GM19395 (cell line): ENCODE data around the gene DPY19L1.
A peak's percentile ranks its signal among the peaks of the same experiment; 100 is the strongest.
"Not testable (repeated sequence)": the region's sequence is repeated elsewhere in the genome, so short reads cannot be mapped to it uniquely, and the experiment has no call there.

Experiments used
- ATAC-seq: cut with Tn5 transposase; IDR thresholded peaks from one replicate; pipeline ENCODE4 v1.9.1; 2021; ENCODE audit warnings: mild to moderate bottlenecking, moderate library complexity; ENCODE audit not compliant: unreplicated experiment

DPY19L1 gene

DNA sequence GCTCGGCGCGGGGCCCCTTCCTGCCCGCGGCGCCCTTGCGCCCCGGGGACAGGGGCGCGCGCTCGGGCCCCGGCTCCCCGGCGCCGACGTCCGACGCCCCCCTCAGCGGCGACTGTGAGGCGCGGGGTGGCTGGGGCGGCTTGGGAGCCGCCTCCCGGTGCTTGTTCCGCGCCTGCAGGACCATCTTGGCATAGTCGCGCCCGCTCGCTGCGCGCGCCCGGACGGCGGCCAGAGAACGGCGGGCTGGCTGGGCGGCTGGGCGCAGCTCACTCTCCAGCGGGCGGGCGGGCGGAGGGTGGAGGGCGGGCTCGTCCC, at the start of gene DPY19L1:
Gene DPY19L1 (minus strand): TSS at position 275 of the 315 bp plus-strand sequence. CDS start 91 bp downstream, at position 184.
- peak; percentile 25 for ATAC-seq

DNA sequence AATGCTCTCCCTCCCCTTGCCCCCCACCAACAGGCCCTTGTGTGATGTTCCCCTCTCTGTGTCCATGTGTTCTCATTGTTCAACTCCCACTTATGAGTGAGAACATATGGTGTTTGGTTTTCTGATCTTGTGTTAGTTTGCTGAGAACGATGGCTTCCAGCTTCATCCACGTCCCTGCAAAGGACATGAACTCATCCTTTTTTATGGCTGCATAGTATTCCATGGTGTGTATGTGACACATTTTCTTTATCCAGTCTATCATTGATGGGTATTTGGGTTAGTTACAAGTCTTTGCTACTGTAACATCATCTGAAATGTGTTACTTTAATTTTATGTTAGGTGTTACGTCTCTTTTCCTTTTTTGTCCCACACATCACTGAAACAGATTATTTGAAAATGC, 42.2 kb upstream of the DPY19L1 start:
- ATAC-seq: not testable (repeated sequence)

DNA sequence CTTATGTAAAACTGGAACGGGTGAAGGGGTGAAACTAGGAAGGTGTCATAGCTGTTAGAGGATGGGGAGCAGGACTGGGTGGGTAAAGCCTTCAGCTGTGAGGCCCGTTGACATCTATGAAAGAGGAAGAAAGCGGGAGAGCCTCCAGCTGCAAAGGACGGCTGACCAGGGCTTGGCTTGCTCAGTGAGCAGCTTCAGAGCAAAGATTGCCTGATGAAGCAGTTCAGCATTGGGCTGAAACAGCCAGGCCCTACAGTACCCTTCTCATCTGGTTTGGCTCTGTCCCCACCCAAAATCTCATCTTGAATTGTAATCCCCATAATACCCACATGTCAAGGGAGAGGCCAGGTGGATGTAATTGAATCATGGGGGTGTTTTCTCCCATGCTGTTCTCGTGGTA, 36.7 kb upstream of the DPY19L1 start:
- not testable (repeated sequence) for ATAC-seq

DNA sequence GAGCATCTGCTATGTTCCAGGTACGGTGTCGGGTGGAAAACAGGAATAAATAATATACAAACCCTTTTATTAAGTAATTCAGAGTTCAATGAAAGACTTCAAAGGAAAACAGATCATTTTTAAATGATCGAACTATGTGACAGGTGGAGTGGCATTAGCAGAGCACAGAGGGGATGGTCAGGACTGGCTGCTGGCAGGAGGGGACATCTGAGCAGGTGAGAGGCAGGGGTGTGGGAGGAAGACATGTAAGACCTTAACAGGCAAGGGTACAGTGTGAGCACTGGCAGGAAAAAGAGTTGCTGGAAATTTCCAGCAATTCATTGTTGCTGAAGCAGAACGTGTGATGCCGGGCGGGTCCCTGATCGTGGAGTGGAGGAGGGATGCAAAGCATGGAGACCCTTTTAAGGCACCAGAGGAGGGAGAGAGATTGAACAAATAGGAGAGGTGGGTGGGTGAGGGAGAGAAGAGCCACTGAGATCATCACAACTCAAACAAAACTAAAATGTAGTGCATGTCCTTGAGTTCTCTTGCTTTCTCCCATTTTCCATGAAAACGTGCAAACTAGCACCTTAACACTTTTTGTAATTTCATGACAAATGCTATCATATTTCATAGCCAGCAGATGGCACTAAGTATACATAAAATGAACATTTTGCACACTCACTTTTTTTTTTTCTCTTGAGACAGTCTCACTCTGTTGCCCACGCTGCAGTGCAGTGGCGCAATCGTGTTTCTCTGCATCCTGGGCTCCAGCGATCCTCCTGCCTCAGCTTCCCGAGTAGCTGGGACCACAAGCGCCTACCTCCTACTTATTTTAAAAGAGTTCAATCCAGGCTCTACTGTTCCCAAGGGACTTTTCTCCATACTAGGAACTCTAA, 35.9 kb upstream of the DPY19L1 start:
- peak; percentile 68 for ATAC-seq

DNA sequence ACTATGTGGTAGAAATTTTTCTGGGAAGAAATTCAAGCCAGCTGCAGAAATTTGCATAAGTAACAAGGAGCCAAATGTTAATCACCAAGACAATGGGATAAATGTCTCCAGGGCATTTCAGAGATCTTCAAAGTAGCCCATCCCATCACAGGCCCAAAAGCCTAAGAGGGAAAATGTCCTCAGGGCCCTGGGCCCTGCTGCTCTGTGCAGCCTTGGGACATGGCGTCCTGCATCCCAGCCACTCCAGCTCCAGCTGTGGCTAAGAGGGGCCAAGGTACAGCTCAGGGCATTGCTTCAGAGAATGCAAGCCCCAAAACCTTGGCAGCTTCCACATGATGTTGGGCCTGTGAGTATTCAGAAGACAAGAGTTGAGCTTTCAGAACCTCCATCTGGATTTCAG, 31.8 kb upstream of the DPY19L1 start:
- not testable (repeated sequence) for ATAC-seq

DNA sequence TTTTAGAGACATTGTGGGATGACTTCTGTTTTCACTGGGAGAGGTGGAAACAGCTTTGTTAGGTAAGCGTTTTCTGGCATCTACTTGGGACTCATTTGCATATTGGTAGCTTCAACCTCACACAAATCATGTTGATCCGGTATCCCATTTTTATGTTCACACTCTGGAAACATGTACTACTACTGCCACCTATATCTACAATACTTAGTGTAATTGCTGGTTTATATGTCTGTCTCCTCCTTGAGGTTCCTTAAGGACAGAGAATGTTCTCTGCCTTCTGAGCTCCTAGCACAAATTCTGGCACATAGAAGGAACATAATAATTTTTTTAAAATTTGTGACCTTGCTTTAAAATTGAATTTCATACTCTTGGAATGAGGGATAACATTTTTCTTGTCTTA, 28.1 kb upstream of the DPY19L1 start:
- ATAC-seq: not testable (repeated sequence)

DNA sequence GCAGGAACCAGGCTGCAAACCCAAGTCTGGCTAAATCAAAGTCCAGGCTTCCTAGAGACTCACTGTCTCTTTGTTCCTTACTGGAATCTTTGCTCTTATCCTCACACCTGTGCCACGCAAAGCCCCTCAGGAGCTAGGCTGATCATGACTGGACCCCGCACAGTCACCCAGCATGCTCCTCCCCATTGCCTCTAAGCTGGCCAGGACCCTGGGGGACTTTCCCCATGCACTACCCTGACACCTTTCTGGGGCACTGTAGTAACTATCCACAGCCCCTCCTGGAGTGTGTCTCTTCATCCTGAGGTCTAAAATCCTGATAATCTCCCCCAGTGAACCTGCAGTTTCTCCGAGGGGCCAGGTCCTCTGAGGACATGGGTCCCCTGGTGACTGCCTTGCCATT, 21.3 kb upstream of the DPY19L1 start:
- not testable (repeated sequence) for ATAC-seq

DNA sequence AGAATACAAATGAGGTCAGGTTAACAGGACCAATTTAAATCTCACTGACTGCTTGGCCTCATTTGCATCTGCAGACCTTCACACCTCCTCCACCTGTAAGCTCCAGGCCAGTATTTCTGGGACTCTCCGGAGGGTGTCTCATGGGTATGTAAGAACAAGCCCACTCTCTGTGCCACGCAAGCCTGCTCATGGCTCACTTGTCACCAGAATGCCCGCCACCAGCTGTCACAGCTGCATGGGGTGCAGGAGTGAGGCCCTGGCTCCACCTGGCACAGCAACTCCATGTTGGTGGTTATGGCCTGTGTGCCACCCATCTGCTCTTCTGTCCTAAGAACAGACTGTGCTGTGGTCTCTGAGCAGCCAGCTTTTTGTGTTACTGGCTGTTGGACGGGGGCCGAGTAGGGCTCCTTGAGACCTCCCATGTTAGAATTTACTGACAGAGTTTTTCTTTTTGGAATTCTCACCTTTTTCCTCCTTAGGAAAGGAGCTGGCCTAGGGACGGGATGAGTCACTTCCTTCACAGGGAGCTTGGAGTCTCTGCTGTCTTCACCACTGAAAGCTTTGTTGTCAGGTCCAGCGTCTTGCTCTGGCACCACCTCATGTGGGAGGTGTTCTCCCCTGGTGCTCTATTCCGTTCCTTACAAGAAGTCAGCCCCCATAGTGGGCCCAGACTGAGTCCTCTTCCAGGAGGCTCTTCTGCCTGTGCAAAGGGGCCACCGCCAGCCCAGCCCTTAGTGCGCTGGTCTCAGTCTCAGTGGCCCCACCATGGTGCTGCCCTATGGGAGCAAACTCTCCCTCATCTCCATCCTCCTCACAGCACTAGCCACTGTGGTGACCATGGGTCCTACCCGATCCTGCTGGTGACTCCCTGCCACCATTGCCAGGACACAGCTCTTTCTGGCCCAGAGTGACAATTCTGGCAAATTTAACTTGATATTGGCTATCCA, 20.5 kb upstream of the DPY19L1 start:
- ATAC-seq: not testable (repeated sequence)

DNA sequence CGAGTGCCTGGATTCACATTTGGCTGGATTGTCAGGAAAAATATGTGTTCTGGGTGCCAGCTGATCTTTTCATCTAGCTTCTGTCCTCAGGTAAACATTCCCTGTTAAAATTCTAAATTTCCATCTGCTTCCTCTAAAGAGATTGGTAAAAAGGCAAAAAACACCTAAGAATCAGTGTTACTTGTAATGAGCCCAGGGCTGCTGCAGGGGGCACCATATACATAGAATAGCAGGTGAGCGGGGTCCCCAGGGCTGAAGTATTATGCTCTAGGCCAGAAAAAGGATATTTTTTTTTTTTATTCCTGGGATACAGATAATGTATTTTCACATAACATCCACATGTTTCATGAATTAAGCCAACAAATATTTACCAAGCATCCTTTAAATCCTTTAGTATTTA, 18.4 kb upstream of the DPY19L1 start:
- not testable (repeated sequence) for ATAC-seq

DNA sequence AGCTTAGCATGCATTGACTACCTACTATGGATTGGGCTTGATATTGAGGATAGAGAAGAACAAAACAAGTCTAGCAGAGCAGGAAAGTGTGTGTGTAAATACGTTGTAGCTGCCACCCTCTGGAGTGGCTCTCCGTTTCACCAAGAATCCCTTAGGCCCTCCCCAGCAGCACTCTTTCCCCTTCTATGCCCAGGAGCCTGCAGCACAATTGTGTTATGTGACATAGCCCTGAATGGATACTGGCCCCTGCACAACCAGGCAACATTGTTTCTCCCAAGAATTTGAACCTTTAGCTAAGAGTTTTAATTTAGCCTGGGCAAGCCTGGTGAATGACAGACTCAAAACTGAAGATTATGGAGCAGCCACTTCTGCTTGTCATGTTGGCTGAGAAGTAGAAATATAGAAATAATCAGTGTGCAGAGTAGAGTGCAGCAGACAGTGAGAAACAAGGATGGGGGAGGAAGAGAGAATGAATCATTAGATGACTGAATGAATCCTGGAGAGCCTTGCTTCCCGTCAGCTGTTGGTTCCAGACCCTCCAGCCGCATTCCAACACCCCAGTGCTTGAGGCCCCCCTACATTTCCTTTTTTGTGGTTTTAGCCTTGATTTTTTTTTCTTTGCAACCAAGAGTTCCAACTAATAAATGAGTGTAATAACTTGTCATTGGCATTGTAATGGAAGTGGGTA, 16.3 kb upstream of the DPY19L1 start:
- ATAC-seq: not testable (repeated sequence)

DNA sequence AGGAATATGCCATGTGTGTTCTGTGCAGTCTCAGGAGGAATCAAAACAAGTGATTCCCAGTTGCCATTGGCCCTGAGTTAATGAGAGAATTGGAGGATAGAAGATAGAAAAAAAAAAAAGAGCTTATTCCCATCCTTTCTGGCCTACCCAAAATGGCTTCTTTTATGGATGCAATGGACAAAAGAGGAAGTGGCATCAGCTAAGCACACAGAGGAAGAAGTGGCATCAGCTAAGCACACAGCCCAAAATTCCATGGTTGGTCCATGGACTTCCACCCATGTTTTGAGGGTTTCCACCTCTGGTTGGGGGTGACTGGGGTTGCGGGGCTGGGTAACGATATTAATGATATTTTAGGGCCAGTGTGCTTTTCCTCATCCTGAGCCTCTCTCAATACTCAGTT, 11.1 kb upstream of the DPY19L1 start:
- ATAC-seq: not testable (repeated sequence)

DNA sequence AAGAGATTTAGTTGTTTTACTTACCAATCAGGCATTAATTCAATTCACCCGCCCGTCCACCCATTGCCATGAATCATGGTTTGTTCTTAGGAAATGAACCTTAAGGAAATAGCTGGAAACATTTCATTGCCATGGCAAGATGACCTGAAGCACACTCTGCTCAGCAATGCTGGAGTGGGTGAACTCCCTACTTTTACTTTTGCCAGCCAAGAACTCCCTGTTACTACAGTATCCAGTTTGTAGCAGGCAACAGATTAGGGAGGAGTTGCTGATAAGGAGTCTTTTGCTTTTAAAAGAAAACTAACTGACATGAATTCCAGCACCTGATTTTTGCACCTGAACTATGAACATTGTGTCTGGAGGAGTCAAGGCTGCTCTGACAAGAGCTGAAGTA, 10.6 kb upstream of the DPY19L1 start:
- not testable (repeated sequence) for ATAC-seq

DNA sequence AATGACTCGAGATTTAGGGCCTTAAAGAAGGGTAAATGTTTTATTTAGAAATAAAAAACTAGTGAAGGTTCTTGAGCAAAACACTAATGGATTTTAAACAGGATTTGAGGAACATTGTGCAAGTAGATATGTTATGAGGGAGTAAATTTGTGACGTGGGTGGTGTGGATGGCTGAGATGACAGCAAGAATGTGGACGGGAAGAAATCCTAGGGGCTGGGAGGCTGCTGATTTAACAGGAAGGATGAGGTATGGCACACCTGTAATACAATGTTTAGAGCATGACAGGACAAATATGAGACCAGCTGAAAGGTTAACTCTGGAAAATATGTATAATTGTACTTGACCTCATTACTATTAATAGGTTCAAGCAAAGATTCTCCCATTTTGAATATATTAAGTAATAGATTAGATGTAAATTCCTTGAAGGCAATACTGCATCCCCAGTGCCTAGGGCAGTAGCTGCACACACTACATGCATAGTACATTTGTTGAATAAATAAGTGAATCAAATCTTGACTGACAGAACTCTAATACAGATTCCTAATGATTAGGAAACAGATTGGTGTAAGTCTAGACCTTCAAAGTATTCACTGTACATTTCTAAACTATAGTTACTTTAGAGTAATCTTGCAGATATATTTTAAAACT, 10.1 kb upstream of the DPY19L1 start:
- not testable (repeated sequence) for ATAC-seq

DNA sequence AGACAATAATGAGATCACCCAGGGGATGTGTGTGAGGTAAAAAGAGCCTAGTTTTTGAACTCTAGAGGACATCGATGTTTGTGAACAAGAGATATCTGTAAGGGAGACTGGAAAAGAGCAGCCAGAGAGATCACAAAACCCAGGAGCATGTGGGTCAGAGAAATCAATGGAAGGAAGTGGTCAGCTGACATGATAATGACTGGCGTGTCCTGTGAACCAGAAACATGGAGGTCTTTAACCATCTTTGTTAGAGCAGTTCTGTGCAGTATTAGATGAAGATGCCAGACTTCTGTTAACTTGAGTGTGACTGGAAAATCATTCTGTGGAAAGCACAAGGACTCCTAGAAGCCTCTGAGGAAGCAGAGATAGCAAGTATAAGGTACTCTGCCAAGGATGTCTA, 6.0 kb upstream of the DPY19L1 start:
- not testable (repeated sequence) for ATAC-seq

DNA sequence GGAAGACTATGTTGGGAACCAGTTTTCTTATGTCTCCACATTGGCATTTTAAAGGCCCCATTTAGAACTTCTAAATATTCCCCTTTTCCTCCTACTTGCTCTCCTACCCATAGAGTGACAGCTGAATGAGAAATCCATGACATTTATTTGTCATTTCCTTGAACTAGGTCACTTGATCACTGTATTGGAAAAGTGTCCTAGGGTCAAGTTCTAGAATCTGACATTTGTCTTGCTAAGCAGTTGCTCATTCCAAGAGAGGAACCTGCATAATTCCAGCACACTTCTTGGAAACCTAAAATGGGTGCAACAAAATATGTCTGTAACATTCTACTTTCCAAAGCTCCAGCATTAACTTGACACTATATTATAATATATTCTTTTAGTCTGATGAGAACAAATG, 3.6 kb upstream of the DPY19L1 start:
- no peak for ATAC-seq

DNA sequence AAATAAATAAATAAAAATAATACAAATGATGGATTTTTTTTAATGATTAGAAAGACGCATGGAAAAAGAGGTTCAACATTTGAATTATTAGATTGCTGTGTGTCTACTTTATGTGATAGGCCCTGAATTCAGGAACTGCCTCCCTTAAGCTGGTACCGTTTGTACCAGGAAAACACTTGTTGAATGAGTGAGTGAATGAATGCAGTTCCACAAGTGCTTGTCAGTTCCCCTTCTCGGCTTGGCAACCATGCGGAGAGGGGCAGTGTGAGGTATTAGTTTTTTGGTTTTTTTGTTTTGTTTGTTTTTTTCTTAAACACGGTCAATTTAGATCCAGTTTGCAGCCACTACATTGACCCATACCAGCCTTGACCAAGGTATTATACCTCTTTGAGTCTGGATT, 2.1 kb upstream of the DPY19L1 start:
- ATAC-seq: no peak

DNA sequence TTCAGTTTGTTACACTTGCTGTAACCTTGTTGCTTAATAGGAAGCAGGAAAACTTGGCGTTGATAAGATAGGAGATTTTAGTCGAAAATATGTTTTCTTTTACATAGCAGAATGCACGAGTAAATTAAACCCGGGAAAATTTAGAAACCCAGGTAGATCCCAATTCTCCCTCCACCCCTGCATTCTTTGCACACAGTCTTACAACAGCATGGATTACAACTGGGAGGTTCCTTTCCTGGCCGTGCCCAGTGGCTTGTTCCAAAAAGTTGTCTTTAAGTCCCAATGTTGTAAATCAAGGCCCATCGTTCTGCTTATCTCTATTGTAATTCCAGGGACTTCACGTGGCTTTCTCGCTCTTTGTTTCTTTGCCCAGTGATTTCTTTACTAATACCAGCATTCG, 1.1 kb upstream of the DPY19L1 start:
- no peak for ATAC-seq

DNA sequence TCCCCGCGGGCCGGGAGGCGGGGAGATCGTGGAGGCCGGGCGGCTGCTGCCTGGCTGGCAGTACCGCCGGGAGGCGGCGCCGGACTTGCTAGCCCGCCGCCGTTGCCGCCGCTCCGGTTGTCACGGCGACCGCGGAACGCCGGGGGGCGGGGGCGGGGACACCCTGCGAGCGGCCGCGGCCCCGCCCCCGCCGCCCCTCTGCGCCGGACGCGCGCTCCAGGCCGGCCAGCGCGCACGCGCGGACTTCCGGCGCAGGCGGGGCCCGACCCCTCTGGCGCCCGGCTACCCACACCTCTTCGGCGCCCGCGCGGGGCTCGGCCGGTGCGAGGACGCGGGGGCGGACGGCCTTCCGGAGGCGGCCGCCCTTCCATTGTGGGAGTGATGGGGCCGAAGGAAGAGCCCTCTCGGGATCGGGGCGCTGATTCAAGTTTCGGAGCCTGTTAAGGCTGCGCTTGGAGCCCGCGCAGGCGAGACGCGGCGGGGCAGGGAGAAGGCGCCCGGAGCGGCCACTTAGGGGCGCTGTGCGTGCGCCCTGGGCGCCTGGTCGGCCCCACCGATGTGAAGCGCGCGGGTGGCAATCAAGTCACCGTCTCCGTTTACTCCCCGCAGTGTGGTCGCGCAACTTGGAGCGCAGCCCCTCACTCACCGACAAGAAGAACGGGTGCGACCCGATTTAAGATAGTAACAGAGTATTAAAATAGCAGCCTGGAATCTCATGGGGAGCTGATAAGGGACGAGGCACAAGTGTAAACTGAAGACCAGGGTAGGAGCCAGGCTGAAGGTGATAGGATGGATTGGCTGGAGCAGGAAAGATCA, 449 bp upstream of the DPY19L1 start:
- ATAC-seq: peak; percentile 75

DNA sequence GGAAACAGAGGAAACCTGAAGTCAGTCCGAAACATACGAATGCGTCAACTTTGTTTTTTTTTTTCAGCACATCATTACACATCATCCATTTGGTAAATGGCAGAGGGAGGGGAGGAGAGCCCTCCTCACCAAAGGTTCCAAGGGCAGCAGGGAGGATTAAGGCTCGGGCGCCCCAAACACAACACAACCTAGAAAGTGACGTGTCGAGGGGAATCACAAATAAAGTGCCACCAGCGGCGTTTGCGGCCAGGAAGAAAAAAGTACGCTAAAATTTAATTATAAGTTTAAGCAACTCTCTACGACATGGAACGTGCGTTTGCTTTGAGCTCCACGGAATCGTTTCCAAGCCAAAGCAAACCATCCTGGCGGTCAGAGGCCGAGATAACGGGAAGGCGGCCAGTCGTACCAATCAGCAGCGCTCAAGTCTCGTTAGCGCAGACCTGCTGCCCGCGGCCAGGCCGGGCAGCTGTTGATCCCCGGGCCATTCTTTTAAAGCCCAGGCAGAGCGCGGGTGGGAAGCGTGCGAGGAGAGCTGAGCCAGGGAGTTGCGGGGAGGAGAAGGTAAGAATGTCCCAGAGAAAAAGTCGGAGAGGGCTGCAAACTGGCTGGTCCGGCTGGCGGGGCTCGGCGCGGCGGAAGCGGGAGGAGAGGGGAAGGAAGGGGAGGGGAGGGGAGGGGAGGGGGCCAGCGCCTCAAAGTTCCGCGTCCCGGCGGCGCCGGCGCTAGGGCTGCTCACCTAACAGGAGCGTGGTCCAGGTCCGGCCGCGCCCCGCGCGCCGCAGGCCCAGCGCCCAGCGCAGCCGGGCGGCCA, 719 bp downstream of the DPY19L1 start:
- ATAC-seq: peak; percentile 4
